ENCODE data around the gene GID4. TPM values are rescaled to one million over a fixed set of nuclear protein-coding genes. Genes with fewer than 3 reads are reported as not detected.
A peak's percentile ranks its signal among the peaks of the same experiment; 100 is the strongest.

Gene GID4
- 7.6 and 8.3 TPM in 2 replicates for polyA plus RNA-seq (2013)

DNA sequence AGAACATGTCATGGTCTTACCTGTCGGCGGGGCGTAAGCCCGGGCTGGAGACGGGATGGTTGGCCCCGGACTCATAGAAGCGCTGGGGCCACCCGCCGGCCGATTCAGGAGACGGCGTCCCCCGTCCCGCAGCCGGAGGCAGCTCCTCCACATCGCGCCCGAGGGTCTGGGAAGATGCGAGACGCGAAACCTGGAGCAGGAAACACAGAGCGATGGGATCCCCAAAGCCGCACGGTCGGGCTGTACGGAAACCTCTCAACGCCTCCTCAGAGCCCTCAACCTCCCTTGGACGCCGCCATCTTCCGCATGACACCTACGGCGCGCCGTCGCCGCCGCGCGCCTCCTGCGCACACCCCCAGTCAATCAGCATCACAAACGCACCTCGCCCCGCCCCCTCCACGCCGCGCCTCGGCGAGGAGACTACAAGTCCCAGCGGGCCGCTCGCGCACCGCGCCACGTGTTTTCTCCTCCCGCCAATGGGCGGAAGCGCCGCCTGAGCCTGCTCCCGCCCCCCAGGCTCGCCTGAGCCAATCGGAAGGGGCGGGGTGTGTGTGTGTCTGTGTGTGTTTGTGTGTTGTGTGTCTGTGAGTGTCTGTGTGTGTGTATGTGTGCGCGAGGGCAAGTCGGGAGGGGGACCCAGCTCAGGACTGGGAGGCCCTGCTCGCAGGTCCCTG lies at the start of gene GID4, which contains the start of gene ATPAF2:
GID4 (plus strand) TSS at position 548 of the 674 bp plus-strand sequence; CDS start at position 605, 57 bp downstream.
ATPAF2 (minus strand) TSS at position 308 of the 674 bp plus-strand sequence; CDS start at position 153, 155 bp downstream.
- no peak within 1 kb of the TSS for H2AK5ac ChIP-seq (ENCODE audit: low read length)
- peak within 1 kb of the TSS; percentile 45 for H2AFZ ChIP-seq (ENCODE audit: insufficient read depth, low read length, poor library complexity)
- no peaks in the 10 kb centered on the region for H3K9me3 ChIP-seq (ENCODE audit: insufficient read depth, low read depth, low read length)
- DNase-seq = peak; percentile 99 to 100
- peak within 1 kb of the TSS; percentile 46 for H4K12ac ChIP-seq (ENCODE audit: low read depth, low read length)
- peaks cover 5% of the 10 kb centered on the region for H3K79me2 ChIP-seq (ENCODE audit: control insufficient read depth, insufficient read depth, low read length, poor library complexity)
- no peak within 1 kb of the TSS for H3K23ac ChIP-seq (ENCODE audit: low read length)
- H3K36me3 ChIP-seq (ENCODE audit: control insufficient read depth in 1 of 2, insufficient read depth in 2 of 2, low read length in 2 of 2) = peaks cover 0 to under 1% of the 10 kb centered on the region in 2 experiments
- peak within 1 kb of the TSS; percentile 84 for H3K4me2 ChIP-seq (ENCODE audit: low read length)
- H3K14ac ChIP-seq (ENCODE audit: low read length) = peak within 1 kb of the TSS; percentile 65
- peak within 1 kb of the TSS; percentile 83 for H3K9ac ChIP-seq (ENCODE audit: low read length)
- H3K18ac ChIP-seq (ENCODE audit: low read length) = peak within 1 kb of the TSS; percentile 37
- WGBS (ENCODE audit: extremely low coverage, insufficient coverage, insufficient read length) = no CpG with 5 or more reads among the region's 67 CpGs
- H3K4ac ChIP-seq (ENCODE audit: low read depth, low read length) = peak within 1 kb of the TSS; percentile 3
- H3K4me1 ChIP-seq (ENCODE audit: control insufficient read depth in 1 of 2, insufficient read depth in 2 of 2, low read length in 2 of 2) = peaks cover 11 to 18% of the 10 kb centered on the region in 2 experiments
- peak within 1 kb of the TSS; percentile 15 for H2BK120ac ChIP-seq (ENCODE audit: insufficient read depth, low read length, poor library complexity)
- peak within 1 kb of the TSS; percentile 67 for H4K91ac ChIP-seq (ENCODE audit: low read depth, low read length)
- no peak within 1 kb of the TSS for H3K27ac ChIP-seq (ENCODE audit: low read depth, low read length)
- peaks cover 8% of the 10 kb centered on the region for H3K79me1 ChIP-seq (ENCODE audit: low read length)
- no peak within 1 kb of the TSS for H2BK12ac ChIP-seq (ENCODE audit: low read length)
- no peaks in the 10 kb centered on the region for H3K27me3 ChIP-seq (ENCODE audit: insufficient read depth, low read length)
- peak within 1 kb of the TSS; percentile 96 for H3K4me3 ChIP-seq (ENCODE audit: low read depth, low read length)
- peak within 1 kb of the TSS; percentile 5 for H2BK5ac ChIP-seq (ENCODE audit: low read depth, low read length, poor library complexity)
- peak within 1 kb of the TSS; percentile 76 for H4K8ac ChIP-seq (ENCODE audit: low read depth, low read length)

DNA sequence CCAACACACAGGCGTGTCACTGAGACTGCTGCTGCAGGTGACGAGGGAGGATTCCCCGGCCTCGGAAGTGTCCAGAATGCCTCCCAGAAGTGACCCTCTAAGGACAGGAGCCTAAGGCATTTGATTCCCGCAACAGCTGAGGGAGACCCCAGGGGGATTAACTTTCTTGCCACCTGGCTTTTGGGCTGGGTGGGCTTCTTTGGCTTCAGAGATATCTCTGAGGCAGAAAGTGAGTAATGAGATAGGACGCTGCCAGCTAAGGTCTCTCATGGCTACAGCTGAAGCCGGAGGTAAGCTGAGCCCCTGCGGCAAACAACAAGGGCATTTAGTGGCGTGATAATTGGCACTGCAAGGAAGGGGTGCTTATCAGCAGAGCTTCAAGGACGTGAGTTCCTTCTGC lies 49.6 kb upstream of the GID4 start:
- Histone ChIP-seq H3K36me3 (ENCODE audit: control insufficient read depth in 1 of 2, insufficient read depth in 2 of 2, low read length in 2 of 2) (no peaks in the 10 kb centered on the region), H3K27me3 (ENCODE audit: insufficient read depth, low read length) (no peaks in the 10 kb centered on the region), H3K27ac (ENCODE audit: low read depth, low read length) (no peak overlapping the region)

DNA sequence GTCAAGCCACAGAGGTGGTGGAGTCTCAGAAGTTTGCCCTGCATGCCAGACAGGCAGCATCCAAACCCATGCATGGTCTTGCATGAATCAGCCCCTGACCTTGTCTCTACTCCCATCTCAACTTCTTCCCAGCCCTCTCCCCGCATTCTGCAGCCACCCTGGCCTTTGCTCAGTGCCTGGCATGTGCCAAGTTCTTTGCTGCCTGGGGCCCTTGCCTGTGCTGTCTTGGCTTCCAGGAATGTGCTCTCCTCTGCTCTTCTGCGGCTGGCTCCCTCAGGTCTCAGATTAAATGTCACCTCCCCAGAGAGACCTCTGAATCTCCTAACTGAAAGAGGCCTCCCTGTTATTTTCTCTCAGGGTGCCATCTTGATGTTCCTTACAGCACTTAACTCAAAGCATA lies 48.9 kb upstream of the GID4 start:
- no peaks in the 10 kb centered on the region for H3K79me2 ChIP-seq (ENCODE audit: control insufficient read depth, insufficient read depth, low read length, poor library complexity)
- H3K36me3 ChIP-seq (ENCODE audit: control insufficient read depth in 1 of 2, insufficient read depth in 2 of 2, low read length in 2 of 2) = no peaks in the 10 kb centered on the region

More for the DNA sequence above, 49.6 kb upstream of the GID4 start:
- Histone ChIP-seq H4K12ac (ENCODE audit: low read depth, low read length) (no peak overlapping the region), H3K4me2 (ENCODE audit: low read length) (no peak overlapping the region), H2AK5ac (ENCODE audit: low read length) (peak overlapping the region; percentile 44), H3K9me3 (ENCODE audit: insufficient read depth, low read depth, low read length) (no peaks in the 10 kb centered on the region), H4K91ac (ENCODE audit: low read depth, low read length) (peak overlapping the region; percentile 34), H3K4ac (ENCODE audit: low read depth, low read length) (no peak overlapping the region), H2BK5ac (ENCODE audit: low read depth, low read length, poor library complexity) (no peak overlapping the region), H3K79me2 (ENCODE audit: control insufficient read depth, insufficient read depth, low read length, poor library complexity) (no peaks in the 10 kb centered on the region), H2BK120ac (ENCODE audit: insufficient read depth, low read length, poor library complexity) (no peak overlapping the region), H2BK12ac (ENCODE audit: low read length) (peak overlapping the region; percentile 33), H3K23ac (ENCODE audit: low read length) (no peak overlapping the region), H3K14ac (ENCODE audit: low read length) (no peak overlapping the region), H4K8ac (ENCODE audit: low read depth, low read length) (no peak overlapping the region), H3K4me3 (ENCODE audit: low read depth, low read length) (no peak overlapping the region), H3K9ac (ENCODE audit: low read length) (no peak overlapping the region), H3K18ac (ENCODE audit: low read length) (no peak overlapping the region), H3K79me1 (ENCODE audit: low read length) (peaks cover 11% of the 10 kb centered on the region), H2AFZ (ENCODE audit: insufficient read depth, low read length, poor library complexity) (no peak overlapping the region), H3K4me1 (ENCODE audit: control insufficient read depth in 1 of 2, insufficient read depth in 2 of 2, low read length in 2 of 2) (peaks cover 25 to 29% of the 10 kb centered on the region in 2 experiments)
- DNase-seq = no peak
- no CpG with 5 or more reads among the region's 10 CpGs for WGBS (ENCODE audit: extremely low coverage, insufficient coverage, insufficient read length)

DNA sequence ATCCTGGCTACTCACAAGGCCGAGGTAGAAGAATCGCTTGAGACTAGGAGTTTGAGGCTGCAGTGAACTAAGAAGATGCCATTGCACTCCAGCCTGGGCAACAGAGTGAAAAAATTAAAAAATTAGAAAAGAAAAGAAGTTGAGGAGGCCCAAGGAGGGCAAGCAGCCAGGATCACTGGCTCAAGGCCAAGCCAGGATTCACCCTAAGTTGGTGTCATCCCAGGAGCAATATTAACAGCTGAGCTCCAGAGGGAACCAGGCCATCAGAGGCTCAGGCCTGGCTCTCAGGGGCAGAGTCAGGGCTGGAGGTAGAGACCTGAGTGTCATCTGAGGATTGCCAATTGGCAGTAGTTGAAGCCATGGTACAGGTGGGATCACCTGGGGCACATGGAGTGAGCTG lies 45.8 kb upstream of the GID4 start:
- peaks cover 27% of the 10 kb centered on the region in 2 experiments for H3K4me1 ChIP-seq (ENCODE audit: control insufficient read depth in 1 of 2, insufficient read depth in 2 of 2, low read length in 2 of 2)
- H2BK5ac ChIP-seq (ENCODE audit: low read depth, low read length, poor library complexity) = no peak overlapping the region
- H3K79me1 ChIP-seq (ENCODE audit: low read length) = peaks cover 11% of the 10 kb centered on the region
- H3K18ac ChIP-seq (ENCODE audit: low read length) = no peak overlapping the region
- H2AK5ac ChIP-seq (ENCODE audit: low read length) = peak overlapping the region; percentile 80
- no peak overlapping the region for H3K9ac ChIP-seq (ENCODE audit: low read length)
- peak overlapping the region; percentile 50 for H2BK120ac ChIP-seq (ENCODE audit: insufficient read depth, low read length, poor library complexity)
- peak overlapping the region; percentile 5 for H3K14ac ChIP-seq (ENCODE audit: low read length)
- H3K79me2 ChIP-seq (ENCODE audit: control insufficient read depth, insufficient read depth, low read length, poor library complexity) = no peaks in the 10 kb centered on the region
- H3K27ac ChIP-seq (ENCODE audit: low read depth, low read length) = no peak overlapping the region
- peak overlapping the region; percentile 82 for H4K91ac ChIP-seq (ENCODE audit: low read depth, low read length)
- H3K27me3 ChIP-seq (ENCODE audit: insufficient read depth, low read length) = no peaks in the 10 kb centered on the region
- H4K12ac ChIP-seq (ENCODE audit: low read depth, low read length) = no peak overlapping the region
- H3K9me3 ChIP-seq (ENCODE audit: insufficient read depth, low read depth, low read length) = peaks cover 3% of the 10 kb centered on the region
- no peak overlapping the region for H3K4me2 ChIP-seq (ENCODE audit: low read length)
- H3K36me3 ChIP-seq (ENCODE audit: control insufficient read depth in 1 of 2, insufficient read depth in 2 of 2, low read length in 2 of 2) = no peaks in the 10 kb centered on the region
- WGBS (ENCODE audit: extremely low coverage, insufficient coverage, insufficient read length) = no CpG with 5 or more reads among the region's 2 CpGs
- H3K4ac ChIP-seq (ENCODE audit: low read depth, low read length) = no peak overlapping the region
- H2AFZ ChIP-seq (ENCODE audit: insufficient read depth, low read length, poor library complexity) = no peak overlapping the region
- no peak overlapping the region for H4K8ac ChIP-seq (ENCODE audit: low read depth, low read length)
- H3K23ac ChIP-seq (ENCODE audit: low read length) = no peak overlapping the region
- no peak for DNase-seq
- H2BK12ac ChIP-seq (ENCODE audit: low read length) = peak overlapping the region; percentile 56
- no peak overlapping the region for H3K4me3 ChIP-seq (ENCODE audit: low read depth, low read length)

More for the DNA sequence above, 48.9 kb upstream of the GID4 start:
- Histone ChIP-seq H4K12ac (ENCODE audit: low read depth, low read length) (no peak overlapping the region), H3K9ac (ENCODE audit: low read length) (no peak overlapping the region), H3K18ac (ENCODE audit: low read length) (no peak overlapping the region), H2BK120ac (ENCODE audit: insufficient read depth, low read length, poor library complexity) (no peak overlapping the region), H2BK12ac (ENCODE audit: low read length) (no peak overlapping the region), H3K4me3 (ENCODE audit: low read depth, low read length) (peak overlapping the region; percentile 40), H3K4me1 (ENCODE audit: control insufficient read depth in 1 of 2, insufficient read depth in 2 of 2, low read length in 2 of 2) (peaks cover 31 to 35% of the 10 kb centered on the region in 2 experiments), H4K8ac (ENCODE audit: low read depth, low read length) (no peak overlapping the region), H2AFZ (ENCODE audit: insufficient read depth, low read length, poor library complexity) (no peak overlapping the region), H3K4me2 (ENCODE audit: low read length) (no peak overlapping the region), H3K4ac (ENCODE audit: low read depth, low read length) (no peak overlapping the region), H3K79me1 (ENCODE audit: low read length) (peaks cover 11% of the 10 kb centered on the region), H3K23ac (ENCODE audit: low read length) (no peak overlapping the region), H3K27me3 (ENCODE audit: insufficient read depth, low read length) (no peaks in the 10 kb centered on the region), H4K91ac (ENCODE audit: low read depth, low read length) (peak overlapping the region; percentile 34), H3K14ac (ENCODE audit: low read length) (no peak overlapping the region), H3K27ac (ENCODE audit: low read depth, low read length) (no peak overlapping the region), H3K9me3 (ENCODE audit: insufficient read depth, low read depth, low read length) (no peaks in the 10 kb centered on the region), H2BK5ac (ENCODE audit: low read depth, low read length, poor library complexity) (no peak overlapping the region), H2AK5ac (ENCODE audit: low read length) (peak overlapping the region; percentile 66)
- WGBS (ENCODE audit: extremely low coverage, insufficient coverage, insufficient read length) = no CpG with 5 or more reads among the region's 2 CpGs
- peak; percentile 66 to 69 for DNase-seq
